Stimulated activated CD4-positive, alpha-beta T cell treated with anti-CD3 and anti-CD28 coated beads, Interleukin-12 subunit alpha, Interleukin-12 subunit beta, amount 100 ng/mL, for 48 hours (primary cell): ENCODE results near the gene GJA10.

Experiments used
- DNase-seq, 3 donors: peaks; one replicate each; pipeline ENCODE4 v3.0.0-alpha.2; 2020; ENCODE audit warnings: low read depth in 2 of 3, low spot score in 1 of 3

The GJA10 gene

DNA sequence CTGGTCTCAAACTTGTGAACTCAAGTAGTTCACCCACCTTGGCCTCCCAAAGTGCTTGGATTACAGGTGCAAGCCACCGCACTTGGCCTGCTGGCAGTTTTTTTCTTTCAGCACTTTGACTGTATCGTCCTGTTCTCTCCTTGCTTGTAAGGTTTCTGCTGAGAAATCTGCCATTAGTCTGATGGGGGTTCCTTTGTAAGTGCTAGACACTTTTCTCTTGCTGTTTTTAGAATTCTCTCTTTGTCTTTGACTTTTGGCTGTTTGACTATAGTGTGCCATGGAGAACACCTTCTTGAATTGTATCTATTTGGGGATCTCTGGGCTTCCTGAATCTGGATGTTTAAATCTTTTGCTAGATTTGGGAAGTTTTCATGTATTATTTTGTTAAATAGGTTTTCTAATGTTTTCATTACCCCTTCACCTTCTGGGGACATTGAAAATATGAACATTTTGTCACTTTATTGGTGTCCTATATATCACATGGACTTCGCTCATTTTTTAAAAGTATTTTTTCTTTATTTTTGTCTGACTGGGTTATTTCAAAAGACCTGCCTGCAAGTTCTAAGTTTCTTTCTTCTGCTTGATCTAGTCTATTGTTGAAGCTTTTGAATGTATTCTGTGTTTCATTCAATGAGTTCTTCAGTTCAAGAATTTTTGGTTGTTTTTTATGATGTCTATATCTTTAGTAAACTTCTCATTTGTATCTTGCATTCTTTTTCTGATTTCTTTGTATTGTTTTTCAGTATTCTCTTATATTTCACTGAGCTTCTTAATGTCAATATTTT is 22.1 kb downstream of the GJA10 start:
- no peak for DNase-seq

DNA sequence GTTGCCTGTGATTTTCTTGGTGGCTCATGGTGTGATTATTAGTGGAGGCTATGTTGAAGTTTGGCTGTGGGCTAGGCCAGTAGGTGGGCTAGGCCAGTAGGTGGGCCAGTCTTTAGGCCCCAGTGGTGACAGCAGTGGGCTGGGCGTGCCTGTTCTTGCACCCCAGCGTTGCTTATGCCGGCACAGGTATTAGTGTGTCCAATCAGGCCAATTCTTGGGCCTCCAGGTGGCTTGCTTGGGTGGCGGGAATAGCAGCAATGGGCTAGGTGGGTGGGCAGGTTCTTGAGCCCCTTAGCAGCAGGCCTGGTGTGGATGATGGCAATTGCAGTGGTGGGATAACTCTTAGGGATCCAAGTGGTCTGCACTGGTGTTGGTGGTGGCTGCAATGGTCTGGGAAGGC is 22.9 kb downstream of the GJA10 start:
- no peak for DNase-seq

DNA sequence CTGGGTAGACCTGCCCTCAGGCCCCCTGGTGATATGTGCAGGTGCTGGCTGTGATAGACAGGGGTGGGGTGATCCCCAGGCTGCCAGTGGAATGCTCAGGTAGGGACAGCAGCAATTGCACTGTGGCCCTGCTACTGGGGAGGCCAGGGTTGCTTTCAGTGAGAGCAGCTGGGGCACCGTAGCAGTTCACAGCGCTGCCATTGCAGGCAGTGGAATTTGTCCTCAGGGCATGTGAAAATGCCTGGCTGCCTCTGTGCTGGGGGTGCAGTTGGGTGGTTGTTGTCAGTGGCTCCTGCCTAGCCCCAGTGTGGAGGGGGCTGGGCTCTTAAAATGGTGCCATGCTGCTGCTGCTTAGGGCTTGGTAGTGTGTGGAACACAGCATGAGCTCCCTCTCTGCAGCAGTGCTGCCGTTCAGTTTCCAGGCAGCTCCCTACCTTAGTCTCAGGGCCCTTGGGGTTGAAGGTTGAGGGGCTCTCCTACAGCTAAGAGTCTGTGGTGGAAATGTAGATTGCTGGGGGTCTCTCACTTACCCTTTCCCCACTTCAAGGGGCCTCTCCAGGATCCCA is 23.6 kb downstream of the GJA10 start:
- DNase-seq: no peak

DNA sequence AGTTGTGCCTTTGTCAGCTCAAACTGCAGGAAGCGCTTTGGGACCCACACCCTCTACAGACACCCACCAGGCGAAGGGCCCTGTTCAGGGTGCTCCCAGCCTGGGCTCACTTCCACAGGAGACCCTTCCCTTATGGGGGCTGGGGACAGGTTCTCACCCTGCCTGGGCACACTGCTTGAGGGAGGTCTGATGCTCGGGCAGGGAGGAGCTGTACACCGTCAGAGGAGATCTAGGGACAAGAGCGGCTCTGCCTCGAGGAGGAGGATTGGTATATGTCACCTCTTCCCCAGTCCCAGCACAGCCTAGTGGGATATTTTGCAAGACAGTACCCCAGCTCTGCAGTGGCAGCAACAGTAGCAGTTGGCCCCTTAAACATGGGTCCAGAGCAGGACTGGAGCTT is 26.9 kb downstream of the GJA10 start:
- no peak for DNase-seq

DNA sequence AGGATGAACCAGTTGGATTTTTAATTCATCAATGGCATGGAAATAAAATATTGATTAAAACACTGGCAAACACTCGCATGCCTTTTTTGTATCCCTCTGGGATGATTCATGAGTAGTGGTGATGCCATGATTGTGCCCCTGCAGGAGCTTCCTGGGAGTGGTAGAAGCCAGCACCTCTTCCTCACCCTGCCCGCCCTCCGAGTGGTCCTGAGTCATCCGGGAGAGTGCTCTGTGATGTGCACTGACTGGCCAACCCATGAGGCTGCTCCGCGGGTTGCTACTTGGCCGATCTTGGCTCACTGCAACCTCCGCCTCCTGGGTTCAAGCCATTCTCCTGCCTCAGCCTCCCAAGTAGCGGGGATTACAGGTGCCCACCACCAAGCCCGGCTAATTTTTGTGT is 27.4 kb downstream of the GJA10 start:
- DNase-seq: no peak

DNA sequence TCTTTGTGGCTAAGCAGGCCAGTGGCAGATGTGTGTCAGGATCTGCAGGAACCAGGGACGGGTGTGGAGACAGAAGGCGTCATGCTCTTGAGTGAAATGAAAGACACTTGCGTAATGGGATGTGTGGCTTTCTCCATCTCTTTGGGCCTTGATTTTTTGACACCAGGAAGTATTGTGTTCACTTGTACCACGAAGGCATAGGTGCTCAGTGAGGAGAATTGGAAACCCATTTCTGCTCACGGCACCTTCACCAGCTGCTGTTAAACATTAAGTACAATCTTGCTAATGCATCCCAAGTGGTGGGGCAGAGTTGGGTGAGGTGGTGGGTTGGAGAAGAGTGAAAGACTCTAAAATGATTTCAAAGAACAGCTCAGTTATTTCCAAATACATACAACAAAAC is 30.0 kb downstream of the GJA10 start:
- DNase-seq: no peak

DNA sequence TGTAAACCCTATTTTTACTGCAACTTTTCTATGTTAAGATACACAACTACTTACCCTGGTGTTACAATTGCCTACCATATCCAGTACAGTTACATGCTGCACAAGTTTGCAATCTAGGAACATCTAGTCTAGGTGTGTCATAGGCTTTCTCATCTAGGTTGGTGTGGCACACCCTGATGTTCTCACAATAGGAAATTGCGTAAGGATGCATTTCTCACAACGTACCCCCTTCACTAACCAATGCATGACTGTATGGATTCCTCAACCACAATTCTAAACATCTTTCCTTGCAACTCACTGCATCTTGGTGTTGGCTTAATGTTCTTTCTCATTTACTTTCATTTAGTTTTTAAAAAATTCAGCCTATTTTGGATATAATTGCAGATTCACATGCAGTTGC is 31.6 kb downstream of the GJA10 start:
- no peak for DNase-seq

DNA sequence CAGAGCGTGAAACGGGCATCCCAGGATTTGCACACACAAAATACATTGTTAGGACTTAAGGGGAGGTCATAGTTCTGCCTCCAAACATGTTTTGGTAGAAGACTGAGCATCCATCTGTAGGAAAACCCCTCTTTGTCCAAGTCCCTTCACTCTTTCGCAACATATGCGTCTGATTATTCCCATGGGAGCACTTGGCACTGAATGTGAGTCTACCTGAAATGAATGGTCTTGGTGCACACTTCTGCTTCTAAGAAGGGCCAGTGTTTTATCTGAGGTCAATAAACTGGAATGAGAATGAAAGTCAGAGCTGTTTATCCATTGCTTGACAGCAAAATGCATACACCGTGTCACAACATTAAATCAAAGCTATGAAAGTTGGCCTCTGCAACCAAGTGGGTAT is 33.0 kb downstream of the GJA10 start:
- no peak for DNase-seq

DNA sequence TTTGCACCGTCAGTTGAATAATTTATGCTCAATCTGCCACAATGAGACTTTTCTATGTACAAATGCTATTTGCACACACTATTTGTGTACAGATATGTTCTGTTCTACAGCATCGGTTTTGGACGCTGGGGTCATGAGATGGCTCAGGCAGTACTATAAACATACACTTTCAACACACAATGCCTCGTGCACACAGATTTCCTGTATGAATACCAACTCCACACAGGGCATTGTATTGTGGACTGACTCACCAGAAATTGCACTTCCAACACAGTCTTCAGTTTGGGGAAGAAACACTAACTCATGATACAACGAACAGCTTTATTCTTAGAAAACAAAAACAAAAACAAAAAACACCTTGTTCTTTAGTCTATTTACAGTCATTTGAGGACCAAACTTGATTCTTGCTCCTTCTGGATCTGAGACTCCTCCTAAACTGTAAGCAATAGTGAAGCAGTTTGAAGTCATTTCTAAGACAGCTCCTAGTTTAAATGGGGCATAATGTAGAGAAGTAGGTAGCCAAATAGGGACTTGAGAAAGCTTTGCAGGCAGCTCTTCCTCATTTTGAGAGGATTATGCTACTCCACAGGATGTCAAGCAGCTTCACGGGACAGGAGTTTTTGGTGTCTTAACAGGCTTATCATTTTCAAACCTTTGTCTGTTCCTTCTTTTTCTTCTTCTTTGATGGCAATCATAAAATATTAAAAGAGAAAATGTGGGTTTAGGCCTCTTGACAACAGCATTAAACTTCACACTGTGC is 33.7 kb downstream of the GJA10 start:
- no peak for DNase-seq

DNA sequence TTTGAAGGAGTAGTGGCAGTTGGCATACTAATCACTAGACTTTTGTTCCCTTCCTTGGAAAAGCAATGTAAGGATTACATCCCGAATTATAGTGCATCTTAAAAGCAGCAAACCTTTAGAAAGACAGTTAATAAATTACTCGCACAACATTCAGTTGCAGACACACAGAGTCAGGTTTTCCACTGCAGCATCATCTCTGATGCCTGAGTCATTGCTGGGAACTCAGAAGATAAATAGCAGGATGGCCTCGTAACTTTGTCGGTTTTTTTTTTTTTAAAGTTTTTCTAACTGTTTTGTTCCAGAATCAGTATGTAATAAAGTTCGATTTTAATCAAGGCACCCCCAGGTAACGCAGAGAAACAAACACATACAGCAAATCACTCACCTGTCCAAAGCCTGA is 34.3 kb downstream of the GJA10 start:
- no peak for DNase-seq

DNA sequence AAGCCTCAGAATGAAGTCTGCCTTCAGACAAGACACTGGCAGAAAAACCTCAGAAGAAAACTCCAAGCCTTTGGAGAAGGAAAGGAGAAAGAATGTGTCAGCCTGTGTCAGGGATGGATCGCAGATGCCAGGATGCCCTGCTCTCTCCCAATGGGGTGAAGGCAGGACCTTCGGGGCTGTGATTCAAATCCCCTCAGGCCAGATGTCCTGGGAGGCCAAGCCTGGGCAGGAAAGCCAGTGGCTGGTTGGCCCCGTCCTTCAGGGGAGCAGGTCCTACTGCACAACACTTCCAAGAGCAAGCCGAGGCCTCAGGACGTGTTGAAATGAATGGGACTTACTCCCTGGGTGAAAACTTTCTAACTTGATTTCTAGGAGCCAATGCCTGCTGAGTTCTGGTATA is 36.5 kb downstream of the GJA10 start:
- no peak for DNase-seq

DNA sequence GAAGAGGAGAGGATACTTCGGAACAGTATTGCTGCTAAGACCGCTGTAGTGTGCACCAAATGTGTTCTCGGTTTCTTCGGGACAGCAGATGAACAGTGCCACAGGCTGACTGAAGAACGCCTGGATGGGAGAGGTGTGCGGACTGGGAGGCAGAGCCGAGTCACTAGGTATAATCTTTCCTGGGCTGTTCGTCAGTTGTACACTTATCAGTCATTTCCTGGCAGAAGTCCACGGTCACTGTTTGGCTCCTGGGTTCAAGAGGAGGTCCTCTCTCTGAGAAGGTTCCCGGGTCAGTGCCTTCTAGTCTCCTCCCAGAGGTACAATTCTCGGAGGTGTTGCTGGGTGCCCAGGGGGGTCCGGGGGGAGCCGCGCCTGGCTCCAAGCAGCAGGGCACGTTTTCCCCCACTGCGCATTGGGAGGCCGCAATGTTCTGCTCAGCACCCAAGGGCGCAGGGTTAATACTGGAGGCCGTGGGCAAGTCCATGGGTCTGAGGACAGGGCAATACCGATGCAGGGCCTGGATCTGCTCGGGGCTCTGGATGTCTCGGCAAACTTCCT is 38.1 kb downstream of the GJA10 start:
- no peak for DNase-seq

DNA sequence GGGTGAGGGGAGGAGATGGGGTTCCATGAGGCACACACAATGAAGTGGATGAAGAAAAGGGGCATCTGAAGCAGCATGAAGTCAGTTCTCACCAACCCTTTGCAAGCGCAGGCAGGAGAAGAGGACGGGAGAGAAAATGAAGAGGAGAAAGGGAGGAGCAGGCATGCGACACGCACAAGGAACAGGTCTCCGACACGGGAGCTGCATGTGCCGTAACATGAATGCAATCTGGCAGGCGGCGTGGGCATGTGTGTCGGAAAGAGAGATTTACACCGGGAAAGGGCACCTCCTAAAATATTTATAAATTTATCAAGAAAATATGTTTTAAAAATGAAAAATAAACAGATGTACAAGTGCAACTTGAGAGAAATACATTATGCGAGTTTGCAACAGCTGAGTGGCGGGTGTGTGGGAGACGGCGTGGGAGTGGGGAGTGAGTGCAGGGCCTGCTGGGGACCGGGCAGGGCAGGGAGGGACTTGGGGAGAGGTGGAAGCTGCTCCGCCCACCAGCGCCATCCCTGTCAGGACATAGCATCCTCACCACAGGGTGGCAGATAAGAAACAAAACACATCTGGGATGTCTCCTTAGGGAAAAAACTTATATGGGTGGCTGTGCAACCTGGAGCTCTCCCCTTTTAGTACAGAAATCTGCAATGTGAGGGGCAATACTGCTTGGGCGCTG is 40.6 kb downstream of the GJA10 start:
- DNase-seq: no peak

DNA sequence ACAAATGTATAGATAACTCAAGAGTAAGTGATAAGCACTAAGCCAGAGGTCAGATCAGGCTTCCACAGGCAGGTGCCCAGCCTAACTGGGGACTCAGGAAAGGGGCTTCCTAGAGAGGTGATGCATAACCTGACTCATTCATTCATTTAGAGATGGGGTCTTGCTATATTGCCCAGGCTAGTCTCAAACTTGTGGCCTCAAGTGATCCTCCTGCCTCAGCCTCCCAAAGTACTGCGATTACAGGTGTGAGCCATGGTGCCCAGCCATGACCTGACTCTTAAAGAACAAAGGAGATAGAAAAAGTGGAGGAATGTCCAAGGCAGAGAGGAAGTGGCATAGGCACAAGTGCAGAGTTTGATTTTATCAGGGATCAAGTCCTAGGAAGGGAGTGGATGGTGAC is 41.9 kb downstream of the GJA10 start:
- DNase-seq: no peak

DNA sequence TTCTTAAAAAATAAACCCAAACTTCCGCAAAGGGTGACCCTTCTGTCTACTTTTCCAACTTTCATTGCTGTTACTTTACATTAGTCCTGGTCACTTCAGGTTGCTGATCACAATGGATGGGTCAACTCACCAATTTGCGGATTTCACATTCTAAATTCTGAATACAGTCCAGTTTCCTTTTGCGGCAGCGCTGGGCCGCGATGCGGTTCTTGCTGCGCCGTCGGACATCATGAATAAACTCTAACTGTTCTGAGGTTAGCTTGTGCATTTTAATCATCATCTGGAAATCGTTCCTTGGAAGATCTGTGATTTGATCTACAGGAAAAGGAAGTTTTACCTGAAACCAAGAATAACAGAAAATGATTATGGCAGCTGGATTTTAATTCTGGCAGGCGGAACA is 43.7 kb downstream of the GJA10 start:
- DNase-seq: no peak

DNA sequence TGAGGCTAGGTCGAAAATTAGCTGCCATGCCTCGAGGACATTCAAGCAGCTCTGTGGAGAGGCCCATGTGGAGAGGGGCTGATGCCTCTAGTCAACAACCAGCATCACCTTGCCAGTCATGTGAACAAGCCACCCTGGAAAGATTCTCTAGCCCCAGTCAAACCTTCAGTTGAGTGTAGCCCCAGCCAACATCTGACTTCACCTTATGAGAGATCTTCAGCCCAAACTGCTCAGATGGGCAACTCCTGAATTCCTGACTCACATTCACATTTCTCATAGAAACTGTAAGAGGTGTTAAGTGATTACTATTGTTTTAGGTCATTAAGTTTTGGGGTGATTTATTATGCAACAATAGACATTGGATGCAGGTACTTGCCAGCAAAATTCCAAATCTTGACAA is 44.9 kb downstream of the GJA10 start:
- DNase-seq: no peak

DNA sequence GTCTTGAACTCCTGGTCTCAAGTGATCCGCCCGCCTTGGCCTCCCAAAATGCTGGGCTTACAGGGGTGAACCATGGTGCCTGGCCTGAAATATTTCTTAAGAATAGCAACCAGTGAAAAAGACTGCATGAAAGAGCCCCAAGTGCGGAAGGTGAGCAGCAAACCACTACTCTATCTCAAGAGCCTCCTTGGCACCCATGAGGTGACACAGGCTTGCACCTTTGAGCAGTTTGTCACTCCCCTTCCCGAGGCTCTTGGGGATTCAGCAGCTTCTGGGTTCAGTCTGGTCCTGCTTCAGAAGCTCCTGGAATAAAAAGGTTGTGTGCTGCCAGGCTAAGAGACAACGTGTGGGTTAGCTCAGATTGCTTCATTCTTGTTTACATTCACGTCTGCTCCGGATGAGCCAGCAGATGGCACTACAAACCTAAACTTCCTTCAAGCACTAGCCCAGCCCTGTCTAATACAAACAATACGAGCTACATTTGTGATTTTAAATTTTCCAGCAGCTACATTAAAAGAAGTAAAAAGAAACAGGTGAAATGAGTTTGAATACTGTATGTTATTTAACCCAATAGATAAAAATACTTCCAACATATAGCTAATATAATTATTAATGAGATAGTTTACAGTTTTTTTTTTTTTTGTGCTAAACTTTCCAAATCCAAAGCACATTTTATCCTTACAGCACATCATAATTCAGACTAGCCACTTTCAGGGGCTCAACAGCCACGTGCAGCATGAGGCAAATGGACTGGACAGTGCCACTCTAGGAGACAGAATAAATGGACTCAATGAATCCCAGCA is 46.2 kb downstream of the GJA10 start:
- DNase-seq: peak in 2 of 3 donors; percentile 42 to 60

DNA sequence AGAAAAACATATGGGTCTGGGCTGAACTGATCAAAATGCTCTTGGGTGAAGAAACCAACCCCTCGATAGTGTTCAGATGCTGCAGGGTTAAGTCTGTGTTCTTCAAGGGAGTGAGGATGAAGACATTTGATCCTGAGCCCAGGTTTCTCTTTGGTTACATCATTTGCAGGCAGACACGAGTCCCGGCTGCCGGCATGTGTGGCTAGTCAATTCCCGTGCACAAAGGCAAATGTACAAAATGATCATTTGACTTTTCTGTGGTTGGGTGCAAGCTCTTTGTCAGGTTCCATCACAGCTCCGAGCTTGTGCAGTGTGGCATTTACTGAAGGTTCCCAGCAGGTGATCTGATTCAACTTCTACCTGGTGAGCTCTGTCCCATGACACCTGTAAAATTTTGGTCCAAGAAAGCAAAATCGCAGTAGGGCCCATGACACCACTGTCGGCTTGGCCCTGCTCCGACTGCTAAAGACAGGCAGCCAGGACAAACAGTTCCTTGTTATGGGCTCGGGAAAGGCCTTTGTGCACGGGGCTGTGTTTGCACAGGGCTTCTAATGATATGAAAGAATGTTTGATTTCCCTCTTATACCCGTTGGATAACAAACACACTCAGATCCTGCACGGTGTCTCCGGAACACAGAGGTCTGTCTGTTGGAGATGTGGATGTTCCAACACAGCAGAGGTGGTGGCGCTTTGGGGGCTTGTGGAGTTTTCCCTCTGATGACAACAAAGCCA is 46.9 kb downstream of the GJA10 start:
- no peak for DNase-seq

DNA sequence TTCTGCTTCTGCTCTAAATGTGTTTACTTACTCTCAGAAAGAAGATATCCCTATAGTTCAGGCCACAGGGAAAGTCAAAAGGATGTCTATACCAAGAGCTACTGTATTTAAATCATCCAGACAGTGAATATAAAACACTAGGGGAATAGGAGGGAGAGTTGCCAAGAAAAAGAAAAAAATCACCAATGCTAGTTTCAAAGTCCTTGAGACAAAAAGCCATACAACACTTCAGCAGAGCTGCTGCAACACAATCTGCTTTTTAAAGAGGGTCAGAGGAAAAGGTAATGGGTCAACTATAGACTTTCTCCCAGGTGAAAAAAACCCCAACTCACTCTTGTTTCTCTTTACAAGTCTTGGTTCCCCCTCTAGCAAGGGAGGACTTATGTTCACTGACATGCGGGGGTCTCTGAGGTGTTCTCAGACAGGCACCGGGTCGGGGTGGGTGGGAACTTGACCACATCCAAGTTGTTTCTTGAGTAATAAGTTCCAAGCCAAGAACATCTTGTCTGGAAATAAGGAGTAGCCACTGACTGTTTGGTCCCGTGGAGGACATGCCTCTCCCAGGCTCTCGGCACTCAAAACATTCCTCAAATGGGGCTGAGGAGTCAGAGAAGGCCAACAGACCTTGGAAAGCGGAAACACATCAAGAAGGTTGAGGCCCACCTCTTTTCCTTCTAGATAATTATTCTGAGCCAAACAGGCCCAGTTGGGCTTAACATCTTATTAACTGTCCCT is 47.7 kb downstream of the GJA10 start:
- DNase-seq: no peak
